ENCODE results near the gene TRMU.

The TRMU gene

GRCh38 chr22:46320166-46320710, 15.3 kb upstream of the TRMU start:
- no peaks in the 10 kb centered on the region for H3K9me3 ChIP-seq (ENCODE audit: severe bottlenecking)
- H3K36me3 ChIP-seq = peaks cover 81% of the 10 kb centered on the region
- TF ChIP-seq CTCF (IDR thresholded peaks at IDR 0.05; ENCODE audit: low read depth, low read length) = no peak
- DNase-seq = no peak
- H3K27ac ChIP-seq = no peak overlapping the region
- H3K27me3 ChIP-seq (ENCODE audit: insufficient read depth, low read depth, severe bottlenecking) = no peaks in the 10 kb centered on the region
- H3K4me3 ChIP-seq (ENCODE audit: low read depth, low read length) = no peak overlapping the region

GRCh38 chr22:46320716-46321386, 14.7 kb upstream of the TRMU start:
- no peak for DNase-seq
- Histone ChIP-seq H3K36me3 (peaks cover 81% of the 10 kb centered on the region), H3K9me3 (ENCODE audit: severe bottlenecking) (no peaks in the 10 kb centered on the region), H3K27ac (no peak overlapping the region), H3K27me3 (ENCODE audit: insufficient read depth, low read depth, severe bottlenecking) (no peaks in the 10 kb centered on the region), H3K4me3 (ENCODE audit: low read depth, low read length) (no peak overlapping the region)
- no peak for TF ChIP-seq CTCF (IDR thresholded peaks at IDR 0.05; ENCODE audit: low read depth, low read length)

- Histone ChIP-seq H3K36me3 (peaks cover 81% of the 10 kb centered on the region), H3K9me3 (ENCODE audit: severe bottlenecking) (no peaks in the 10 kb centered on the region), H3K27ac (no peak overlapping the region), H3K4me3 (ENCODE audit: low read depth, low read length) (no peak overlapping the region), H3K27me3 (ENCODE audit: insufficient read depth, low read depth, severe bottlenecking) (no peaks in the 10 kb centered on the region)
- no peak for DNase-seq
- TF ChIP-seq CTCF (IDR thresholded peaks at IDR 0.05; ENCODE audit: low read depth, low read length) = no peak
Observed at GRCh38 chr22:46322711-46323110, 12.8 kb upstream of the TRMU start.

GRCh38 chr22:46323162-46323561, 12.4 kb upstream of the TRMU start:
- no peak overlapping the region for H3K27ac ChIP-seq
- TF ChIP-seq CTCF (IDR thresholded peaks at IDR 0.05; ENCODE audit: low read depth, low read length) = no peak
- DNase-seq = no peak
- H3K36me3 ChIP-seq = peaks cover 81% of the 10 kb centered on the region
- H3K27me3 ChIP-seq (ENCODE audit: insufficient read depth, low read depth, severe bottlenecking) = no peaks in the 10 kb centered on the region
- H3K4me3 ChIP-seq (ENCODE audit: low read depth, low read length) = no peak overlapping the region
- H3K9me3 ChIP-seq (ENCODE audit: severe bottlenecking) = no peaks in the 10 kb centered on the region

- no peak for DNase-seq
- peaks cover 76% of the 10 kb centered on the region for H3K36me3 ChIP-seq
- H3K27me3 ChIP-seq (ENCODE audit: insufficient read depth, low read depth, severe bottlenecking) = no peaks in the 10 kb centered on the region
- H3K4me3 ChIP-seq (ENCODE audit: low read depth, low read length) = no peak overlapping the region
- H3K27ac ChIP-seq = no peak overlapping the region
- no peaks in the 10 kb centered on the region for H3K9me3 ChIP-seq (ENCODE audit: severe bottlenecking)
- no peak for TF ChIP-seq CTCF (IDR thresholded peaks at IDR 0.05; ENCODE audit: low read depth, low read length)
Observed at GRCh38 chr22:46326066-46326680, 9.3 kb upstream of the TRMU start.

All from WERI-Rb-1 (cell line).